ENCODE measurements around the gene GAPT. TPM values are rescaled to one million over a fixed set of nuclear protein-coding genes. Genes with fewer than 3 reads are reported as not detected.

Gene GAPT
- total and polyA plus RNA-seq, 7 donors, result 0.03 to 0.53 (median 0.38) TPM; not detected in 2

DNA sequence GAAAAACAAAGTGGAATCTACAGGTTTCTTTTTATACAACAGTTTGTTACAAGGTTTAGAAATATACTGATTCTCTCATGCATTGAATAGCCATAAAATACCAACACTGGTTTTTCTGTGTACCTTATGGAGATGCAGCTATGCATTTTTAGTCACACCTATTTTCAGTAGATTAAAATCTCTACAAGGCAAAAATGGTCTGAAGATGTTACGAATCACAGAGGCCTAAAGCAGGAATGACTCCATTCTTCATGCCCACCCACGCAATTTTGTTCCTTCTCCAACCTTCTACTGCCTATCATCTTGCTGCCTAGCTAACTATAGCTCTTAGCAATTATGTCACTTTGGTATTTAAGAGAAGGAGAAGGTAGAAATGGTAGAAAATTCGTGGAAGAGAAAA is 41.2 kb upstream of the GAPT start:
- H3K27ac ChIP-seq, result no peak overlapping the region
- no peak for TF ChIP-seq CTCF (IDR thresholded peaks at IDR 0.05)
- peaks cover 3% of the 10 kb centered on the region for H3K4me1 ChIP-seq
- H3K4me3 ChIP-seq, result no peak overlapping the region
- no peaks in the 10 kb centered on the region for H3K9me3 ChIP-seq
- intact Hi-C loops (cut with DNase I), result loop anchor here (10.0 kb wide), 2 partner anchors 185 to 195 kb away; no protein-coding TSS in a partner anchor
- DNase-seq (no peak), ATAC-seq (no peak)
- WGBS, 3 donors, result 81 to 87% (median 86%) methylated on average over 3 of the region's 3 CpGs
- H3K27me3 ChIP-seq (ENCODE audit: insufficient read depth in 3 of 3, low read length in 2 of 3), result no peaks in the 10 kb centered on the region
- peaks cover 0 to 24% of the 10 kb centered on the region in 2 donors for H3K36me3 ChIP-seq (ENCODE audit: insufficient read depth in 1 of 2, low read depth in 1 of 2)

DNA sequence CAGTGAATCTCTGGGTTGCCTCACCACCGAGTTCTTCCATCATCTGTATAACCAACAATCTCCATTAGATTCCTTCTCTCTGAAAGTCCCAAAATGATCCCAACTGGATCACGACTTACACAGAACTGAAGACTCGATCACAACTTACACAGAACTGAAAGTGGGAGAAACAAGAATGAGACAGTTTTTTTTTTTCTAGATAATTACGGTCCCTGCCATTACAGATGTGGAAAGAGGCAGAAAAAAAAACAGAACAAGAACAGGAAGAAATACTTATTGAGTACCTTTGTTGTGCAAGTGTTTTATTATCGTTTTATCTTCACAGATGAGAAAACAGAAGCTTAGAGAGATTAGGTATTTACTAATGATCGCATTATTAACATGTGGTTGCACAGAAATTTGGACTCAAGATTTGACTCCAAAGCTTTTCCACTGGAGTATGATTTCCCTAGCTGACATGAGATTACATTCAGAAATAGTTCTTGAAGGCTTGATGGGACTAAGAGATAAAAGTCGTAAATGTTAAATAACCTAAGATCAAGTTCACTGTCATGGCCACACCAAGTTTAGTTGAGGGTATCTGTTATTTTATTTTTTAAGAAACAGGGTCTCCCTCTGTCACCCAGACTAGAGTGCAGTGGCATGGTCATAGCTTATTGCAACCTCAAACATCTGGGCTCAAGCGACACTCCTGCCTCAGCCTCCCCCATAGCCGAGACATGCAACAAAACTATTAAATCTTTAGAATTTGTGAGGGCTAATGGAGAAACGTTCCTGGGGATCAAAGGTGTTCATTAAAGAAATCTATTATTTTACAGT is 40.2 kb upstream of the GAPT start:
- ATAC-seq (no peak), DNase-seq (no peak)
- 79 to 84% (median 81%) methylated on average over 10 of the region's 10 CpGs for WGBS, 3 donors
- Histone ChIP-seq H3K4me1 (peaks cover 7% of the 10 kb centered on the region), H3K27ac (no peak overlapping the region), H3K4me3 (no peak overlapping the region), H3K27me3 (ENCODE audit: insufficient read depth in 3 of 3, low read length in 2 of 3) (no peaks in the 10 kb centered on the region), H3K36me3 (ENCODE audit: insufficient read depth in 1 of 2, low read depth in 1 of 2) (peaks cover 0 to 34% of the 10 kb centered on the region in 2 donors), H3K9me3 (no peaks in the 10 kb centered on the region)
- intact Hi-C loops (cut with DNase I), result loop anchor here (10.0 kb wide), 2 partner anchors 186 to 196 kb away; no protein-coding TSS in a partner anchor
- no peak for TF ChIP-seq CTCF (IDR thresholded peaks at IDR 0.05)

GRCh38 chr5:58451732-58452565 is 39.3 kb upstream of the GAPT start:
- Histone ChIP-seq H3K9me3 (no peaks in the 10 kb centered on the region), H3K4me3 (no peak overlapping the region), H3K27me3 (ENCODE audit: insufficient read depth in 3 of 3, low read length in 2 of 3) (no peaks in the 10 kb centered on the region), H3K36me3 (ENCODE audit: insufficient read depth in 1 of 2, low read depth in 1 of 2) (peaks cover under 1 to 43% of the 10 kb centered on the region in 2 donors), H3K4me1 (peaks cover 7% of the 10 kb centered on the region), H3K27ac (no peak overlapping the region)
- 86 to 90% (median 88%) methylated on average over 8 of the region's 8 CpGs for WGBS, 3 donors
- ATAC-seq (no peak), DNase-seq (no peak)
- intact Hi-C loops (cut with DNase I), result loop anchor here (10.0 kb wide), 2 partner anchors 187 to 197 kb away; no protein-coding TSS in a partner anchor
- TF ChIP-seq CTCF (IDR thresholded peaks at IDR 0.05), result no peak

GRCh38 chr5:58452566-58453258 is 38.5 kb upstream of the GAPT start:
- TF ChIP-seq CTCF (IDR thresholded peaks at IDR 0.05), result no peak
- no peaks in the 10 kb centered on the region for H3K9me3 ChIP-seq
- H3K36me3 ChIP-seq (ENCODE audit: insufficient read depth in 1 of 2, low read depth in 1 of 2), result peaks cover 5 to 51% of the 10 kb centered on the region in 2 donors
- intact Hi-C loops (cut with DNase I), result loop anchor here (10.0 kb wide), 2 partner anchors 188 to 198 kb away; no protein-coding TSS in a partner anchor
- H3K4me1 ChIP-seq, result peaks cover 7% of the 10 kb centered on the region
- DNase-seq (no peak), ATAC-seq (no peak)
- WGBS, 3 donors, result 85 to 90% (median 88%) methylated on average over 3 of the region's 3 CpGs
- H3K27ac ChIP-seq, result no peak overlapping the region
- H3K27me3 ChIP-seq (ENCODE audit: insufficient read depth in 3 of 3, low read length in 2 of 3), result no peaks in the 10 kb centered on the region
- H3K4me3 ChIP-seq, result no peak overlapping the region

Measured in psoas muscle (tissue), 8 donors.